Caco-2 (cell line): ENCODE results near the gene SNRNP27. TPM values are rescaled to one million over a fixed set of nuclear protein-coding genes. Genes with fewer than 3 reads are reported as not detected.

Experiments
- BruUV-seq: library from RNA; stranded (reverse); fragments of 400-500 nt; replicated peaks from 2 replicates; lab custom pipeline; 2021; lab: Mats Ljungman, UMichigan
- CTCF ChIA-PET: fragments of 300-600 bp; sonication (Branson Sonifier 250); formaldehyde crosslinking; loops from one replicate; lab custom pipeline; 2022; ENCODE audit warnings: antibody characterized with exemption; lab: Charles Lee
- POLR2A ChIA-PET: fragments of 300-600 bp; sonication (Branson Sonifier 250); formaldehyde crosslinking; loops from one replicate; lab custom pipeline; 2022; ENCODE audit warnings: antibody characterized with exemption; lab: Charles Lee
- DNase-seq, 2 experiments: peaks; one replicate each; pipeline versions ENCODE4 v3.0.0 to v3.0.0-alpha.2; 2020 to 2022
- H3K27me3 ChIP-seq: replicated peaks from 2 replicates; pipeline ENCODE4 v1.6.0; 2011; ENCODE audit warnings: low read length; ENCODE audit not compliant: control insufficient read depth, insufficient read depth
- H3K36me3 ChIP-seq: 2 replicates; pipeline ENCODE4 v1.5.1; 2011; ENCODE audit warnings: low read length; ENCODE audit not compliant: control insufficient read depth, insufficient read depth
- H3K4me1 ChIP-seq: fragments of 250-450 bp; sonication (Bioruptor Pico); 2 replicates; pipeline ENCODE4 v1.5.1; 2020; ENCODE audit warnings: mild to moderate bottlenecking
- H3K4me3 ChIP-seq: 2 replicates; pipeline ENCODE4 v1.5.1; 2011; ENCODE audit warnings: low read depth, mild to moderate bottlenecking, control low read depth, low read length
- H3K9me3 ChIP-seq: fragments of 250-450 bp; sonication (Bioruptor Pico); 2 replicates; pipeline ENCODE4 v1.5.1; 2020; ENCODE audit warnings: mild to moderate bottlenecking, moderate library complexity
- H3K27ac Mint-ChIP-seq: one replicate; pipeline ENCODE4 v1.8.0; 2022; ENCODE audit warnings: mixed read lengths; ENCODE audit not compliant: unreplicated experiment
- H3K27me3 Mint-ChIP-seq: one replicate; pipeline ENCODE4 v1.8.0; 2022; ENCODE audit warnings: mixed read lengths; ENCODE audit not compliant: insufficient read depth, unreplicated experiment
- H3K36me3 Mint-ChIP-seq: one replicate; pipeline ENCODE4 v1.8.0; 2022; ENCODE audit warnings: mild to moderate bottlenecking, mixed read lengths; ENCODE audit not compliant: insufficient read depth, unreplicated experiment
- H3K4me1 Mint-ChIP-seq: one replicate; pipeline ENCODE4 v1.8.0; 2022; ENCODE audit warnings: low read depth, mixed read lengths; ENCODE audit not compliant: unreplicated experiment
- H3K4me3 Mint-ChIP-seq: one replicate; pipeline ENCODE4 v1.8.0; 2022; ENCODE audit warnings: mild to moderate bottlenecking, moderate library complexity, mixed read lengths; ENCODE audit not compliant: unreplicated experiment
- H3K9me3 Mint-ChIP-seq: one replicate; pipeline ENCODE4 v1.8.0; 2022; ENCODE audit warnings: mixed read lengths; ENCODE audit not compliant: unreplicated experiment
- intact Hi-C: fragments of 100-400 bp; cut with micrococcal nuclease; formaldehyde crosslinking; loops from one replicate; pipeline ENCODE4 v1.10.0; 2022; ENCODE audit not compliant: unreplicated experiment
- total RNA-seq: library from RNA; stranded (reverse); gene quantifications from 2 replicates; pipeline ENCODE4 v1.2.3, GENCODE V29; 2022
- TF ChIP-seq, protein P1 (sequence below), 2 experiments: fragments of 200-600 bp in 1 of 2; IDR thresholded peaks; 1 replicate in 1 of 2; 2 replicates in 1 of 2; pipeline versions ENCODE4 v1.5.1 to v1.8.0; 2011 to 2022; ENCODE audit warnings: antibody characterized with exemption in 1 of 2, control low read depth in 1 of 2, inconsistent platforms in 1 of 2, low read depth in 1 of 2, low read length in 1 of 2, mild to moderate bottlenecking in 1 of 2, moderate library complexity in 1 of 2; ENCODE audit not compliant: insufficient read depth in 1 of 2, severe bottlenecking in 1 of 2, unreplicated experiment in 1 of 2

The SNRNP27 gene
- total RNA-seq, 1 experiment from 2014 or later = 49.7 TPM

DNA sequence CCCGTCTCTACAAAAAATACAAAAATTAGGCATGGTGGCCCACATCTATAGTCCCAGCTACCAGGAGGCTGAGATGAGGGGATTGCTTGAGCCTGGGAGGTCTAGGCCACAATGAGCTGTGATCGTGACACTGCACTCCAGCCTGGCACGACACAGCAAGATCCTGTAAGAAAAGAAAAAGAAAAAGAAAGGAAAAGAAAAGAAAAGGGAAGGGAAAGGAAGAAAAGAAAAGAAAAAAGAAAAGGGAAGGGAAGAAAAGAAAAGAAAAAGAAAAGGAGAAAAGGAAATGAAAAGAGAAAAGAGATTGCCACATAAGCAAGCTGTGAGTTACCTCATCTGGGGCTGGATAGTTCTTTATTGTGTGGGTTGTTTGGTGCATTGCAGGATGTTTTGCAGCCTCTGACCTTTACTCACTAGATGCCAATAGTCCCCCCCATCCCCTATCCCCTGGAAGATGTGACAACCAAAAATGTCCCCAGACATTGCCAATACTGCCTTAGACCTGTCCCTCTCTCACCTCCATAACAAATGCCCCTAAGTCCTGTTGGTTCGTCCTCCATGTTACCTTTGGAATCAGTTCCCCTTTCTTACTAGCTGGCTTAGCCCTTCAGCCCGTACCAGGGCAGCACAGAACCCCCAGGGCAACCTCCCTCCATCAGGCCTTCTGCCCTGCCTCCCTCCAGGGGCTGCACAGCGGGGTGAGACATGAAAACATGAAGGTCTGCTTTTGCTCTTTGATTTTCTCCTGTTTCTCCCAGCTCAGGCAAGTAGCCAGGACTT lies 58.8 kb downstream of the SNRNP27 start:
- POLR2A ChIA-PET = no interaction called here
- DNase-seq = no peak
- H3K36me3 ChIP-seq = no peaks in the 10 kb centered on the region
- Mint-ChIP-seq H3K27me3 (peaks cover 3% of the 10 kb centered on the region), H3K27ac (no peak overlapping the region), H3K4me3 (no peak overlapping the region), H3K9me3 (no peaks in the 10 kb centered on the region), H3K36me3 (peaks cover 2% of the 10 kb centered on the region), H3K4me1 (peaks cover 8% of the 10 kb centered on the region)
- no peaks in the 10 kb centered on the region for H3K27me3 ChIP-seq
- intact Hi-C loops = no loop called here
- H3K4me1 ChIP-seq = no peaks in the 10 kb centered on the region
- TF ChIP-seq, protein P1, sequence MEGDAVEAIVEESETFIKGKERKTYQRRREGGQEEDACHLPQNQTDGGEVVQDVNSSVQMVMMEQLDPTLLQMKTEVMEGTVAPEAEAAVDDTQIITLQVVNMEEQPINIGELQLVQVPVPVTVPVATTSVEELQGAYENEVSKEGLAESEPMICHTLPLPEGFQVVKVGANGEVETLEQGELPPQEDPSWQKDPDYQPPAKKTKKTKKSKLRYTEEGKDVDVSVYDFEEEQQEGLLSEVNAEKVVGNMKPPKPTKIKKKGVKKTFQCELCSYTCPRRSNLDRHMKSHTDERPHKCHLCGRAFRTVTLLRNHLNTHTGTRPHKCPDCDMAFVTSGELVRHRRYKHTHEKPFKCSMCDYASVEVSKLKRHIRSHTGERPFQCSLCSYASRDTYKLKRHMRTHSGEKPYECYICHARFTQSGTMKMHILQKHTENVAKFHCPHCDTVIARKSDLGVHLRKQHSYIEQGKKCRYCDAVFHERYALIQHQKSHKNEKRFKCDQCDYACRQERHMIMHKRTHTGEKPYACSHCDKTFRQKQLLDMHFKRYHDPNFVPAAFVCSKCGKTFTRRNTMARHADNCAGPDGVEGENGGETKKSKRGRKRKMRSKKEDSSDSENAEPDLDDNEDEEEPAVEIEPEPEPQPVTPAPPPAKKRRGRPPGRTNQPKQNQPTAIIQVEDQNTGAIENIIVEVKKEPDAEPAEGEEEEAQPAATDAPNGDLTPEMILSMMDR (IDR thresholded peaks at IDR 0.05; ENCODE audit: insufficient read depth in 1 of 2, low read depth in 1 of 2, low read length in 1 of 2, severe bottlenecking in 1 of 2, unreplicated experiment in 1 of 2) = no peak
- no peak overlapping the region for H3K4me3 ChIP-seq
- no TSS peak for BruUV-seq
- CTCF ChIA-PET = interaction anchor here (0.6 kb wide), 1 partner anchor 48 kb away, joined by 3 read pairs; no protein-coding TSS in a partner anchor
- no peaks in the 10 kb centered on the region for H3K9me3 ChIP-seq

DNA sequence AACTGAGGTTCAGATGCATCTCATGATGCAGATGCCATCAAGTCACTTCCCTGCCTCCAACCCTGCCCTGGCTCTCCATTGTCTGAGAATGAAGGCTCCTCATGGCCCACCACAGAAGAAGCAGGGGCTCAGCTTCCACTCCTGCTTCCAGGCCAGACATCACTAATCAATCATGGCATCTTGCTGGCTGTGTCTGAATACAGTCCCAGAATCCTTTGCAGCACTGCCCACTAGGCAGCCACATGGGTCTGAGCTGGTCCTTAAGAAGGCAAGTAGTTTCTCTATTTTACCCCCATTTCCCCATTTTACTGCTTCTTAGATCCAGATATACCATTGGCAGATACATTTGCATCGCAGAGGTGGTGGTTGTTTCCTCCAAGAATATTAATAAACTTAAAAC lies 60.3 kb downstream of the SNRNP27 start:
- H3K4me1 Mint-ChIP-seq = peaks cover 2% of the 10 kb centered on the region
- ChIA-PET POLR2A (no interaction called here), CTCF (no interaction called here)
- H3K9me3 Mint-ChIP-seq = no peaks in the 10 kb centered on the region
- intact Hi-C loops = no loop called here
- no peaks in the 10 kb centered on the region for H3K36me3 Mint-ChIP-seq
- TF ChIP-seq, protein P1 (IDR thresholded peaks at IDR 0.05; ENCODE audit: insufficient read depth in 1 of 2, low read depth in 1 of 2, low read length in 1 of 2, severe bottlenecking in 1 of 2, unreplicated experiment in 1 of 2) = no peak
- no peak for DNase-seq
- Histone ChIP-seq H3K36me3 (no peaks in the 10 kb centered on the region), H3K9me3 (no peaks in the 10 kb centered on the region), H3K27me3 (no peaks in the 10 kb centered on the region), H3K4me3 (no peak overlapping the region), H3K4me1 (no peaks in the 10 kb centered on the region)
- H3K27me3 Mint-ChIP-seq = peaks cover 3% of the 10 kb centered on the region
- H3K27ac Mint-ChIP-seq = no peak overlapping the region
- H3K4me3 Mint-ChIP-seq = no peak overlapping the region
- BruUV-seq = no TSS peak

Other genes starting within 250 kb of the SNRNP27 start
- gene ANXA4, start 151.8 kb upstream of the SNRNP27 start, total RNA-seq = 90.8 and 92.0 TPM in 2 replicates
- 13.8 and 17.5 TPM in 2 replicates for gene GMCL1, start 64.3 kb upstream of the SNRNP27 start, total RNA-seq
- 9.5 and 12.1 TPM in 2 replicates for gene MXD1, start 21.2 kb downstream of the SNRNP27 start, total RNA-seq
- gene ASPRV1, start 67.7 kb downstream of the SNRNP27 start, total RNA-seq = 0.32 and 0.66 TPM in 2 replicates
- gene PCBP1, start 193.5 kb downstream of the SNRNP27 start, total RNA-seq = 308 and 319 TPM in 2 replicates